Epidermal melanocyte (primary cell): ENCODE results near the gene PLXNA3.
"Not testable (repeated sequence)": the region's sequence is repeated elsewhere in the genome, so short reads cannot be mapped to it uniquely, and the experiment has no call there.

Experiments
- DNase-seq: peaks from one replicate; pipeline ENCODE4 v3.0.0; 2011; ENCODE audit warnings: low spot score; ENCODE audit not compliant: insufficient read length

PLXNA3 gene

DNA sequence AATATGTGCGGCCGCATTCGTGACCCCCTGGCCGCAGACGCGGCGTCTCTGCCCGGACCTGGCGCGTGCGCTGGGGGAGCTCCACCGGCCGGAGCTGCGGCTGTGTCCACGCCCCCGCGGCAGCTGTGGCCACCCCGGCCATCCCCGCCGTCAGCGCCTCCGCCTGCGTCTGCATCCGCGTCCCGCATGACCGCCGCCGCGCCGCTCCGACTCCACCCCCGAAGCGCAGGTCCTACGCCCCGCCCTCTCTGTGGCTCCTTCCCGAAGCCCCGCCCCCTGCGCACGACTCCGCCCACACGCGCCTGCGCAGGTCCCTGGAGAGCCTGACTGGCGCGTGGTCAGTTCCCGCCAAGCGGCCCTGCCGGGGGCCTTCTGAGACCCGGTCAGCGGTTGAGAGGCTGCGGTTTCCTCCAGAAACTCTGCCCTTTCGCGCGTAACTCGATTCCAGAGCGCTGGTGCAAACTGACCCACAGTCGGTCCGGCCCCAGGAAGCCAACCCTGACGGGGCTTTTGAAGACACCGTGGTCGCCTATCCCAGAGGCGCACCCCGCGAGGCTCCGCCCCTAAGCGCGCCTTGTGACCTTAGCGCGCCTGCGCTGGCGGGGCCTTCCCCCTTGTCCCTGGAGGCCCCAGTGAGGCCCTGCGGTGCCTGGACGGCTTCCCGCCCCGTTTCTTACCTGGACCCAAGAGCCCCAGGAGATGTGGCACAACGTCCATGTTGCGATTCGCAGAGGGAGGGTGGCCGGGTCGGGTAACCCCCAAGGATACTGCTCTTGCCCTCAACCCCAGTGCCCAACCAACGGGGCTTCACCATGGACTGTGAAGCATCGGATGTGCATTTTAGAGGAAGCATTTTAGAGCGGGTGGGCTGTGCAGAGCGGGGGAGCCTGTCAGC, 20.9 kb downstream of the PLXNA3 start, which contains the start of gene LAGE3:
TSS of gene LAGE3 (minus strand) at position 554 of the 895 bp plus-strand sequence. CDS start at position 188, 366 bp downstream.
- DNase-seq, result peak; percentile 72

DNA sequence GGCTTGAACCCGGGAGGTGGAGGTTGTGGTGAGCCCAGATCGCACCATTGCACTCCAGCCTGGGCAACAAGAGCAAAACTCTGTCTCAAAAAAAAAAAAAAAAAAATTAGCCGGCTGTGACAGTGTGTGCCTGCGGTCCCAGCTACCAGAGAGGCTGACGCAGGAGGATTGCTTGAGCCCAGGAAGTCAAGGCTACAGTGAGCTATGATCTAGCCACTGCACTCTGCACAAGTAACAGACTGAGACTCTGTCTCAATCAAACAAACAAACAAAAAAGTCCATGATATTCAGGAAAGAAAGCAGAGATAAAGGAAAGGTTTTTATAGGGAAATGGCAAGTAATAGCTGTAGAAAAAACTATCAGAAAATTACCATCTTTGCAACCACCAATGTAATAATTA, 23.1 kb downstream of the PLXNA3 start:
- DNase-seq, result no peak

DNA sequence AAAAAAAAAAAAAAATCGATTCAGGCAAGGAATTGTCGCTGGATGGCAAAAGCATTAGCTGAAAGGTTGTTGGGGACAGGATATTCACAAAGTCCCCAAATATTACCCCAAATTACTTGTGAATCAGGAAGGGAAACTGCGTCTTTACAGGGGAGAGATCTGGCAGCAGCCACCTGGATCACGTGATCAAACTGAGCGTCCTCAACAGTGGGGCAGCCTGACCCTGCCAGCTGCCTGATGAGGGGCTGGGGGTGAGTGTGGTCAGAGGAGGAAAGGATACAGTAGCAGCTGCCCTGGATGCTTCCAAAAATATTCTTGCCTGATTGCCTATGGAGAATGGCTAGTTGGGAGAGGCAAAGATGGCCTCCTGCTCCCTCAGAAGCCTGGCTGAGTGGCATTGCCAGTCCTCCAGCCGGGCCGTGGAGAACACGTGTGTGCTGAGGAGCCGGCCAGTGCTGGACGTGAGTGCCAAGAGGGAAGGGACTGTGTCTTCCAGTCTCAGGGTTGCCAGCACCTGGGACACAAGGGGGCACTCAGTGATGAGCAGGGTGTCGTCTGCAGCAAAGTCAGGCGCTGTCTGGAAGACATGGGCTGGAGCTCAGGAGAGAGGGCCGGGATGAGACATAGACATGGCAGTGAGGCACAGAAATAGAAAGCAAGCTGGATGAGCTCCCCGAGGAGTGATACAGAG, 24.0 kb downstream of the PLXNA3 start:
- DNase-seq, result no peak

- no peak for DNase-seq
Measured at GRCh38 chrX:154482786-154483185, 24.7 kb downstream of the PLXNA3 start.

DNA sequence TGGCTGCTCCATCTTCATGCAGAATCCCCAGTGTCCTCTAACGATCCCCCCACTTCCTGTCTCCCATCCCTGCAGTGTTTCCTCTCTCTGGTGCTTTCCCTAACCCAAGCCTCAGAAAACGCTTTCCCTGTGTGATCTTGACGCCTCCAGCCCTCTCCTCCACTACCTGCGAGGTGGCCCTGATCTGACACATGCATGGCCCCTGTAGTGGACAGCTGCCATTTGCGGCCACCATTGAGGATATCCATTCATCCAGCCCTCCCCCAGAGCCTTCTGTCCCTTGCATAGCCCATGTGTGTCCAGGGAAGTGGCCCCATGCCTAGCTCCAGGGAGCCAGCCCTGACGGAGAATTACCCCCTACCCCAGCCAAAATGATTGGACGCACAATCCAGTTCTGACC, 25.2 kb downstream of the PLXNA3 start:
- no peak for DNase-seq

- DNase-seq, result no peak
Measured at GRCh38 chrX:154484255-154485149, 26.4 kb downstream of the PLXNA3 start.

DNA sequence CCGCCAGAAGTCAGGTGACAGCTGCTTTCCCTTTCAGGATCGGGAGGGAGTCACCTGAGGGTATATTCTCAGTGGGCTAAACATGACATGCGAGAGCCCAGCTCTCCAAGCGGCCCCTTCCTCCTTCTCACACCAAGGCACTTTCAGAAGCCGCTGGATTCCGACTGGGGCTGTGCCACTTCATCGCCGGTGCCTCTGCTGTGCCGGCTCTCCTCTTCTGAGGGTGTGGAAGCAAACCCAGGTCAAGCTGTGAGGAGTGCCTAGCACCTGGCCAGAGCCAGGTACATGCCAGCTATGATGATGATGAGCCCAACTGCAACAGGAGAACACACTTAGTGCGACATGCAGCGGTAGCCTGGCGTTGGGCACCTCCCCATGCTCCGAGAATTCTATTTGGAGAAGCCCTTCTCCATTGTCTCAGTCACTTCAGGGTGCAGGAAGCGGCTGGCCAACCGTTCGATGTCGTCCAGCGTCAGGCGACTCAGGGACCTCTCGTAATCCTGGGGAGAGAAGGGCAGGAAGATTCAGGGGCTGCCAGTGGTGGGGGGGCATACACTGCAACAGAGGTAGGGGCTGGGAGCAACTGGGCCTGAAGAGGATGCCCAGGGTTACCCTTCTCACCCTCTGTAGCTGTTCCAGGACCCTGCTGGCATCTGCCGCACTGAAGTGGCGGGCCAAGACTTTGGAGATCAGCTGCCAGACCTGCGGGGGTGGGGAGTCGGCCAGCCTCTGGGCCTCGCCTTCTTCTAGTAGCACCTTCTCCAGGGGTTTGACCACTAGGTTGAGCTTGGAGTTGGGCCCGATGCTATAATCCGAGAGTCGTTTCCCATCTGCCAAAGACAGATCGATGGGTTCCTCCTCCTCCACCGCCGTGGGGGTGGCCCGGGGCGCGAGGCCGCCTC, 27.3 kb downstream of the PLXNA3 start:
- no peak for DNase-seq

GRCh38 chrX:154486052-154486395, 27.9 kb downstream of the PLXNA3 start:
- DNase-seq, result no peak

DNA sequence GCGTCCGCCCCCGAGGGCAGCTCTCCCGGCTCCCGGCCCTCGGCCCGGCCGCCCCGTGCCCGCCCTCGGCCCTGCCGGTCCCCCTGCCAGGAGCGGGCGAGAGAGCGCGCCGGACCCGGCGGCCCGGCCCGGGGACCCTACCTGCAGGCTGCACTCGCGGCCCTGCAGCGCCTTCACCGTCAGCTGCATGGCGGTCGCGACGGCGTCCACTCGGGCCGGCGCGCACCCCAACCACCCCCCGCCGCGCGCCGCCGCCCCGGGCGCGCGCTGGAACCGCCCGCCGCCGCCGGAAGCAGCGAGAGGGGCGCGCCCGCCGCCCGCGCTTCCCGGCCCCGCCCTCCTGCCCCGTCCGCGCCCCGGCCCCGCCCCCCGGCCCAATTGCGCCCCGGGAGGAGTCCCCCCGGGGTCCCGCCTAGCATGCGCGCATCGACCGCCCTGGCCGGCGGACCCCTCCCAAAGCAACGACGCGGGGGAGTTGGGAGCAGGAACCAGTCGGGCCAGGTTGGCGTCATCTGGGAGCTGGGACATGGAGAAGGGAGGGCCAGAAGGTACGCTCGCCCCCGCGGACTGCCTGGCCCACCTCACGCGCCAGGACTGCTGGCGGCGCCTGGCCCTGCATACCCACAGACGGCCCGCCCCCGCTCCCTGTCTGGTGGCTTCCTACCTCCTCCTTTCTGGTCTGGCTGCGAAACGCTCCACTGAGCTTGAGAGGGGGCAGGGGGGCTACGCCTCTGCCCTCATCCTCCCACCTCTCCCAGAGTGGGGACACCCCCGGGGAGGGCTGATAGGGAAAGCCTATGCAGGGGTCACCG, 28.5 kb downstream of the PLXNA3 start, which contains the start of gene UBL4A:
TSS of gene UBL4A (minus strand) at position 220 of the 812 bp plus-strand sequence. CDS start at position 189, 31 bp downstream.
- peak; percentile 55 for DNase-seq

DNA sequence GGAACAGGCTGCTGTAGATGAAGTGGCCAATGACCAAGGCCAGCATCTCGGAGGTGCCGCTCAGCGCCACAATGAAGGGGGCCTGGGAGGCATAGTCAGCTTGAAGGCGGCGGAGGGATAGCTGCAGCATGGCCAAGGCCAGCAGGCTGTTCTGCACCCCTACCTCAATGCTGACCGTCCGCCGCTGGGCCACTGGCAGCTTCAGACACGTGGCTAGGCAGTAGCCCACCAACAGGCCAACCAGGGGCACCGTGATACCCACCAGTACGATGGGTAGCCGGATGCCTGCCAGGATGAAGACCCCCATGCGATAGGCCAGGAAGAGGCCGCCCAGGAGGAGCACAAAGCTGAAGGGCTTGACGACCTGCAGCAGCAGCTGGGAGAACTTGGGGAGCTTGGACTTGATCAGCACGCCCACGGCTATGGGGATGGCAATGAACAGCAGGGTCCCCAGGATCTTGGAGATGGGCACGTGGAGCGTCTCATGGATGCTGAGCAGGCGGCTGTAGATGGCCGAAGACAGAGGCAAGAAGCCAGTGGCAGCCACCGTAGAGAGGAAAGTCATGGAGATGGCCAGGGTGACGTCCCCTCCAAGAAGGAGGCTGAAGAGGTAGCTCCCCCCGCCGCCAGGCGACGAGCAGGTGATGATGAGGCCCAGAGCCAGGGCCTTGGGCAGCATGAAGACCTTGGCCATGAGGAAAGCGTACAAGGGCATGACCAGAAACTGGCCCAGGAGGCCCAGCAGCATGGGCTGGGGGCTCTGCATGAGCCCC, 29.6 kb downstream of the PLXNA3 start:
- DNase-seq, result no peak

GRCh38 chrX:154488336-154489075, 30.4 kb downstream of the PLXNA3 start:
- no peak for DNase-seq

- DNase-seq, result no peak
Measured at GRCh38 chrX:154489182-154489581, 31.1 kb downstream of the PLXNA3 start.

- DNase-seq, result no peak
Measured at GRCh38 chrX:154490021-154490413, 31.9 kb downstream of the PLXNA3 start.

GRCh38 chrX:154490414-154491083, 32.5 kb downstream of the PLXNA3 start, which contains the start of gene SLC10A3:
TSS of gene SLC10A3 (minus strand) at chrX:154490629. CDS start at chrX:154488940, 1,689 bp downstream.
- DNase-seq, result peak; percentile 93

DNA sequence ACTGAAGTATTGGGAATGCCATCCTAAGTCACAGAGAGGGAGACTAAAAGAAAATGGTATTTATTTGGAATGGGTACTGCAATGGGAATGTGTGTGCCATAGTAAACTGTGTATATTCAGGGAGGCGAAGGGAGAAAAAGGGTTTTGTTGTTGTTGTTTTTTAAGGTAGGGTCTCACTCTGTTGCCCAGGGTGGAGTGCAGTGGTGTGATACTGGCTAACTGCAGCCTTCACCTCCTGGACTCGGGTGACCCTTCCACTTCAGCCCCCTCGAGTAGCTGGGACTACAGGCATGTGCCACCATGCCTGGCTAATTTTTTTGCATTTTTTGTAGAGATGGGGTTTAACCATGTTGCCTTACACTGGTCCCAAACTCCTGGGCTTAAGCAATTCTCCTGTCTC, 36.6 kb downstream of the PLXNA3 start:
- no peak for DNase-seq

DNA sequence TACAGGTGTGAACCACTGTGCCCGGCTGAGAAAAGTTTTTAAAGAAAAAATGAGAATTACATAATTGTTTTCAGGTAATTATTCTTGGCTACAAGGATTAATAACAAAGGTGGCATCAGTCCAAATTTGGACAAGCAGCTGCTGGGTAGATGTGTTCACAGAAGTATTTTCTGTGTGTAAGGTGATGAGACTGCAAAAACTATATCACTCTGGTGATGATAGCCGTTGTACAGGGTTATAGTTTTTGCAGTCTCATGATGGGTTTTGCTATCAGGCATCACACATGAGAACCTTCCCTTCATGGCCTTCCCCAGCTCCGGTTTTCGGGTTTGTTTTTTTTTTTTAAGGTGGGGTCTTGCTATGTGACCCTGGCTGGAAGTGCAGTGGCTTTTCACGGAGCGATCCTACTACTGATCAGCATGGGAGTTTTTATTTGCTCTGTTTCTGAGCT, 37.4 kb downstream of the PLXNA3 start:
- no peak for DNase-seq

GRCh38 chrX:154496591-154497137, 38.6 kb downstream of the PLXNA3 start:
- not testable (repeated sequence) for DNase-seq
